Caco-2 (cell line): ENCODE data around the gene ALOX15B. TPM values are rescaled to one million over a fixed set of nuclear protein-coding genes. Genes with fewer than 3 reads are reported as not detected.

Experiments used
- BruUV-seq: library from RNA; stranded (reverse); fragments of 400-500 nt; replicated peaks from 2 replicates; lab custom pipeline; 2021; lab: Mats Ljungman, UMichigan
- CTCF ChIA-PET: fragments of 300-600 bp; sonication (Branson Sonifier 250); formaldehyde crosslinking; loops from one replicate; lab custom pipeline; 2022; ENCODE audit warnings: antibody characterized with exemption; lab: Charles Lee
- POLR2A ChIA-PET: fragments of 300-600 bp; sonication (Branson Sonifier 250); formaldehyde crosslinking; loops from one replicate; lab custom pipeline; 2022; ENCODE audit warnings: antibody characterized with exemption; lab: Charles Lee
- DNase-seq, 2 experiments: peaks; one replicate each; pipeline versions ENCODE4 v3.0.0 to v3.0.0-alpha.2; 2020 to 2022
- H3K27me3 ChIP-seq: replicated peaks from 2 replicates; pipeline ENCODE4 v1.6.0; 2011; ENCODE audit warnings: low read length; ENCODE audit not compliant: control insufficient read depth, insufficient read depth
- H3K36me3 ChIP-seq: 2 replicates; pipeline ENCODE4 v1.5.1; 2011; ENCODE audit warnings: low read length; ENCODE audit not compliant: control insufficient read depth, insufficient read depth
- H3K4me1 ChIP-seq: fragments of 250-450 bp; sonication (Bioruptor Pico); 2 replicates; pipeline ENCODE4 v1.5.1; 2020; ENCODE audit warnings: mild to moderate bottlenecking
- H3K4me3 ChIP-seq: 2 replicates; pipeline ENCODE4 v1.5.1; 2011; ENCODE audit warnings: low read depth, mild to moderate bottlenecking, control low read depth, low read length
- H3K9me3 ChIP-seq: fragments of 250-450 bp; sonication (Bioruptor Pico); 2 replicates; pipeline ENCODE4 v1.5.1; 2020; ENCODE audit warnings: mild to moderate bottlenecking, moderate library complexity
- H3K27ac Mint-ChIP-seq: one replicate; pipeline ENCODE4 v1.8.0; 2022; ENCODE audit warnings: mixed read lengths; ENCODE audit not compliant: unreplicated experiment
- H3K27me3 Mint-ChIP-seq: one replicate; pipeline ENCODE4 v1.8.0; 2022; ENCODE audit warnings: mixed read lengths; ENCODE audit not compliant: insufficient read depth, unreplicated experiment
- H3K36me3 Mint-ChIP-seq: one replicate; pipeline ENCODE4 v1.8.0; 2022; ENCODE audit warnings: mild to moderate bottlenecking, mixed read lengths; ENCODE audit not compliant: insufficient read depth, unreplicated experiment
- H3K4me1 Mint-ChIP-seq: one replicate; pipeline ENCODE4 v1.8.0; 2022; ENCODE audit warnings: low read depth, mixed read lengths; ENCODE audit not compliant: unreplicated experiment
- H3K4me3 Mint-ChIP-seq: one replicate; pipeline ENCODE4 v1.8.0; 2022; ENCODE audit warnings: mild to moderate bottlenecking, moderate library complexity, mixed read lengths; ENCODE audit not compliant: unreplicated experiment
- H3K9me3 Mint-ChIP-seq: one replicate; pipeline ENCODE4 v1.8.0; 2022; ENCODE audit warnings: mixed read lengths; ENCODE audit not compliant: unreplicated experiment
- CTCF ChIP-seq, 2 experiments: fragments of 200-600 bp in 1 of 2; IDR thresholded peaks; 1 replicate in 1 of 2; 2 replicates in 1 of 2; pipeline versions ENCODE4 v1.5.1 to v1.8.0; 2011 to 2022; ENCODE audit warnings: antibody characterized with exemption in 1 of 2, control low read depth in 1 of 2, inconsistent platforms in 1 of 2, low read depth in 1 of 2, low read length in 1 of 2, mild to moderate bottlenecking in 1 of 2, moderate library complexity in 1 of 2; ENCODE audit not compliant: insufficient read depth in 1 of 2, severe bottlenecking in 1 of 2, unreplicated experiment in 1 of 2
- intact Hi-C: fragments of 100-400 bp; cut with micrococcal nuclease; formaldehyde crosslinking; loops from one replicate; pipeline ENCODE4 v1.10.0; 2022; ENCODE audit not compliant: unreplicated experiment
- total RNA-seq: library from RNA; stranded (reverse); gene quantifications from 2 replicates; pipeline ENCODE4 v1.2.3, GENCODE V29; 2022

The ALOX15B gene
- total RNA-seq, 1 experiment from 2014 or later, result not detected

GRCh38 chr17:7992516-7992915 lies 46.3 kb upstream of the ALOX15B start:
- BruUV-seq, result no TSS peak
- no peak for TF ChIP-seq CTCF (IDR thresholded peaks at IDR 0.05; ENCODE audit: insufficient read depth in 1 of 2, low read depth in 1 of 2, low read length in 1 of 2, severe bottlenecking in 1 of 2, unreplicated experiment in 1 of 2)
- no peaks in the 10 kb centered on the region for H3K36me3 ChIP-seq
- no peak for DNase-seq
- H3K27me3 ChIP-seq, result no peaks in the 10 kb centered on the region
- Mint-ChIP-seq H3K36me3 (no peaks in the 10 kb centered on the region), H3K27ac (no peak overlapping the region), H3K4me3 (no peak overlapping the region), H3K9me3 (no peaks in the 10 kb centered on the region), H3K27me3 (no peaks in the 10 kb centered on the region), H3K4me1 (no peaks in the 10 kb centered on the region)
- ChIA-PET CTCF (interaction anchor here (1.2 to 1.7 kb wide), 2 partner anchors 49 to 68 kb away, joined by 4 read pairs; no protein-coding TSS in a partner anchor), POLR2A (no interaction called here)
- no peaks in the 10 kb centered on the region for H3K9me3 ChIP-seq
- H3K4me3 ChIP-seq, result no peak overlapping the region
- intact Hi-C loops, result loop anchor here (5.0 kb wide), 1 partner anchor 60 kb away; the partner anchor contains the start of genes CNTROB and TRAPPC1
- H3K4me1 ChIP-seq, result no peaks in the 10 kb centered on the region

DNA sequence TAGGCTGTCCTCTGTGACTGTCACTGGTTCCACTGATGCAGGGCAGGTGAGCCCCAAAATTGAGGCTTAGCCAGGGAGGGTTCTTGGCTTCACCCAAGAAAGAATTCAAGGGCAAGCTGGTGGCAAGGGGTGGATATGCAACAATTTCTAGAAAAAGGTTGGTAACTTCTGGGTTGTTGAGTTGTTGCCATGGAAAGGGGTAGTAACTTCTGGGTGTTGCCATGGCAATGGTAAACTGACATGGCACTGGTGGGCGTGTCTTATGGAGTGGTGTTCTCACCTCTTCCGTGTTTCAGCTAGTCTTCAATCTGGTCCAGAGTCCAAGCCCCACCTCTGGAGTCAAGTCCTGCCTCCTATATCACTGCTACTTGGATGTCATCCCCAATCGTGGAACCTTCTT lies 45.9 kb upstream of the ALOX15B start:
- H3K36me3 ChIP-seq, result no peaks in the 10 kb centered on the region
- BruUV-seq, result no TSS peak

DNA sequence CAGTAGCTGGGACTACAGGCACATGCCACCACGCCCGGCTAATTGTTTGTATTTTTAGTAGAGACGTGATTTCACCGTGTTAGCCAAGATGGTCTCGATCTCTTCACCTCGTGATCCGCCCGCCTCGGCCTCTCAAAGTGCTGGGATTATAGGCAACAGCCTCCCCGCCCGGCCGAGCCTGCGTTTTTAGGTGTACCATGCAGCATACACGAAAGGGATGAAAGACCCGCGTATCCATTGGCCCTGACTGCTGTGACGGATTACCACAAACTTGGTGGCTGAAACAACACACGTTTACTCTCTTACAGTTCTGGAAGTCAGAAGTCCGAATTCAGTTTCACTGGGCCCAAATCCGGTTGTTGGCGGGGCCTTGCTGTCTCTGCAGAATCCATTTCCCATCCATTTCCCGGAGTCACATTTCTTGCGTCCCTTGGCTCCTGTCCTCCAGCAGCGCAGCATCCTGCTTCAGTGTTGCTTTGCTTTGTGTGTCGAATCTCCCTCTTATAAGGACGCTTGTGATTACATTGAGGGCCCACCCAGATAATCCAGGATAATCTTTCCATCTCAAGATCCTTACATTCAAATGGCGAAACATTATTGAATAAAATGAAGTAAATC lies 44.8 kb upstream of the ALOX15B start:
- CTCF ChIA-PET, result interaction anchor here (1.7 kb wide), 1 partner anchor 66 kb away, joined by 4 read pairs; no protein-coding TSS in a partner anchor
- Histone ChIP-seq H3K36me3 (no peaks in the 10 kb centered on the region), H3K9me3 (no peaks in the 10 kb centered on the region), H3K4me1 (no peaks in the 10 kb centered on the region), H3K27me3 (no peaks in the 10 kb centered on the region), H3K4me3 (no peak overlapping the region)
- no TSS peak for BruUV-seq
- Mint-ChIP-seq H3K27ac (no peak overlapping the region), H3K9me3 (no peaks in the 10 kb centered on the region), H3K4me3 (no peak overlapping the region), H3K36me3 (no peaks in the 10 kb centered on the region), H3K27me3 (no peaks in the 10 kb centered on the region), H3K4me1 (no peaks in the 10 kb centered on the region)
- POLR2A ChIA-PET, result no interaction called here
- TF ChIP-seq CTCF (IDR thresholded peaks at IDR 0.05; ENCODE audit: insufficient read depth in 1 of 2, low read depth in 1 of 2, low read length in 1 of 2, severe bottlenecking in 1 of 2, unreplicated experiment in 1 of 2), result no peak
- DNase-seq, result no peak
- intact Hi-C loops, result loop anchor here (5.0 kb wide), 1 partner anchor 62 kb away; the partner anchor contains the start of genes CNTROB and TRAPPC1

More for the DNA sequence above, 45.9 kb upstream of the ALOX15B start:
- no peak for TF ChIP-seq CTCF (IDR thresholded peaks at IDR 0.05; ENCODE audit: insufficient read depth in 1 of 2, low read depth in 1 of 2, low read length in 1 of 2, severe bottlenecking in 1 of 2, unreplicated experiment in 1 of 2)
- Histone ChIP-seq H3K9me3 (no peaks in the 10 kb centered on the region), H3K4me1 (no peaks in the 10 kb centered on the region), H3K4me3 (no peak overlapping the region), H3K27me3 (no peaks in the 10 kb centered on the region)
- Mint-ChIP-seq H3K36me3 (no peaks in the 10 kb centered on the region), H3K4me1 (no peaks in the 10 kb centered on the region), H3K4me3 (no peak overlapping the region), H3K9me3 (no peaks in the 10 kb centered on the region), H3K27me3 (no peaks in the 10 kb centered on the region), H3K27ac (no peak overlapping the region)
- intact Hi-C loops, result loop anchor here (5.0 kb wide), 1 partner anchor 61 kb away; the partner anchor contains the start of genes CNTROB and TRAPPC1
- CTCF ChIA-PET, result interaction anchor here (1.2 to 1.7 kb wide), 2 partner anchors 48 to 68 kb away, joined by 4 read pairs; no protein-coding TSS in a partner anchor
- POLR2A ChIA-PET, result no interaction called here
- no peak for DNase-seq
